Thyroid gland (tissue), 4 donors: ENCODE measurements around the gene RIPOR2.

Source experiments
- CTCF ChIP-seq, 6 experiments: fragments of 200-600 bp in 3 of 6; fragments of 450-650 bp in 3 of 6; sonication (generic) in 3 of 6; IDR thresholded peaks; one replicate each; pipeline ENCODE4 v1.5.1; 2016 to 2019; ENCODE audit warnings: antibody characterized with exemption in 6 of 6, mild to moderate bottlenecking in 2 of 6, inconsistent platforms in 1 of 6, moderate library complexity in 1 of 6
- POLR2A ChIP-seq, 2 donors: fragments of 450-650 bp; IDR thresholded peaks; one replicate each; pipeline ENCODE4 v1.6.1; 2017; ENCODE audit warnings: antibody characterized with exemption in 2 of 2, mild to moderate bottlenecking in 2 of 2, moderate library complexity in 1 of 2

- no peak for TF ChIP-seq CTCF (IDR thresholded peaks at IDR 0.05)
- no peak for TF ChIP-seq POLR2A (IDR thresholded peaks at IDR 0.05)
Observed at GRCh38 chr6:24893342-24893850, 42.4 kb downstream of the RIPOR2 start.
